Prostate gland (tissue), 2 donors: Measurements from ENCODE around the gene SVIP.

ENCODE experiments used
- CTCF ChIP-seq, 4 experiments: fragments of 200-600 bp in 2 of 4; fragments of 450-650 bp in 2 of 4; sonication (generic) in 2 of 4; IDR thresholded peaks; 1 replicate in 3 of 4; 2 replicates in 1 of 4; pipeline ENCODE4 v1.5.1; 2016 to 2019; ENCODE audit warnings: antibody characterized with exemption in 4 of 4, mild to moderate bottlenecking in 2 of 4, moderate library complexity in 2 of 4
- POLR2AphosphoS5 ChIP-seq: sonication (generic); formaldehyde crosslinking; IDR thresholded peaks from one replicate; pipeline ENCODE4 v1.6.1; 2017; ENCODE audit warnings: antibody characterized with exemption

GRCh38 chr11:22807391-22807790 is 22.2 kb downstream of the SVIP start:
- TF ChIP-seq CTCF (IDR thresholded peaks at IDR 0.05), result no peak
- TF ChIP-seq POLR2AphosphoS5, result no peak
